Upper lobe of left lung (tissue), 6 donors: ENCODE data around the gene PON3. TPM values are rescaled to one million over a fixed set of nuclear protein-coding genes. Genes with fewer than 3 reads are reported as not detected.

Experiments used
- ATAC-seq, 2 donors: fragments of 200-7000 bp; cut with Tn5 transposase; one replicate each; pipeline ENCODE4 v1.9.1; 2022; ENCODE audit warnings: mild to moderate bottlenecking in 2 of 2, moderate library complexity in 2 of 2; ENCODE audit not compliant: low FRiP score in 2 of 2
- DNase-seq, 2 donors: peaks; one replicate each; pipeline ENCODE4 v3.0.0-alpha.2; 2019 to 2020
- H3K27ac ChIP-seq, 4 donors: fragments of 200-600 bp; sonication (generic); one replicate each; pipeline ENCODE4 v1.5.1; 2016 to 2019
- H3K27me3 ChIP-seq, 4 donors: fragments of 200-600 bp; sonication (generic); one replicate each; pipeline ENCODE4 v1.5.1; 2017 to 2019
- H3K36me3 ChIP-seq, 4 donors: fragments of 200-600 bp; sonication (generic); one replicate each; pipeline ENCODE4 v1.5.1; 2016 to 2019
- H3K4me1 ChIP-seq, 4 donors: fragments of 200-600 bp; sonication (generic); one replicate each; pipeline ENCODE4 v1.5.1; 2018 to 2019
- H3K4me3 ChIP-seq, 4 donors: fragments of 200-600 bp; sonication (generic); one replicate each; pipeline ENCODE4 v1.5.1; 2017 to 2019; ENCODE audit warnings: mild to moderate bottlenecking in 2 of 4, moderate library complexity in 1 of 4
- H3K9me3 ChIP-seq, 4 donors: fragments of 200-600 bp; sonication (generic); one replicate each; pipeline ENCODE4 v1.5.1; 2018 to 2019
- EP300 ChIP-seq, 4 donors: sonication (generic); formaldehyde crosslinking; IDR thresholded peaks; one replicate each; pipeline ENCODE4 v1.5.1; 2017; ENCODE audit warnings: antibody characterized with exemption in 4 of 4, control low read depth in 2 of 4
- POLR2A ChIP-seq, 4 donors: fragments of 450-650 bp; IDR thresholded peaks; one replicate each; pipeline ENCODE4 v1.5.1; 2016 to 2017; ENCODE audit warnings: antibody characterized with exemption in 4 of 4, mild to moderate bottlenecking in 2 of 4
- POLR2AphosphoS5 ChIP-seq, 2 donors: sonication (generic); formaldehyde crosslinking; IDR thresholded peaks; one replicate each; pipeline ENCODE4 v1.5.1; 2017; ENCODE audit warnings: antibody characterized with exemption in 2 of 2
- WGBS, 2 donors: methylation state at CpG; one replicate each; pipeline ENCODE4 v1.1.5; 2017 to 2018; 5-methylcytosine and 5-hydroxymethylcytosine counted together
- total RNA-seq, 6 donors: library from RNA; depleted of rRNA in 4 of 6; stranded (reverse); fragments of >200 nt in 4 of 6; gene quantifications; one replicate each; pipeline versions ENCODE4 v1.1.0 to v1.2.1, GENCODE V29; 2016 to 2021
- TF ChIP-seq, protein P1 (sequence below), 6 experiments: fragments of 450-650 bp in 4 of 6; fragments of 200-600 bp in 2 of 6; sonication (generic) in 2 of 6; IDR thresholded peaks; one replicate each; pipeline ENCODE4 v1.5.1; 2016 to 2019; ENCODE audit warnings: antibody characterized with exemption in 6 of 6
- donor health status: DM: no; HTN: no; CAD: no; lungs with moderate emphysema.
- donor health status: DM: no; HTN: yes; CAD: no; lungs with severe emphysema.

Gene PON3
- total RNA-seq, 6 donors from 2014 or later, result 10.4 to 67.2 (median 23.2) TPM

DNA sequence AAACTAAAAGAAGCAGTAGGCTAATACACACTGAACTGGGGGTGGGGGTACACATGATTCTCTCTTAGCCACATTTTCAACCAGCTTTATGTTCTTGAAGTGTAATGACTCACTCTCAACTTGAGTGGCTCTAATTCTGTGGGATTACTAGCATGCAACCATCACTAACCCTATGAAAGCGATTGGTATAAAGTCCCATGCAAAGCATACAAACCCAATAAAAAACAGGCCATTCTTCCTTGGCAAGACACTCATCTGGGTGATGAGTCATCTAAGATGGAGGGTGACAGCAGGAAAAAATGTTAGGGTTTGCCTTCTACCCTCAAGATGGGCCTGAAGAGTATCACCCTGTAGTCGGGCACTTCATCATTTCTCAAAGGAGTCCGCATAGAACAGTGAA, 14.9 kb upstream of the PON3 start:
- DNase-seq, result no peak
- Histone ChIP-seq H3K27me3 (no peaks in the 10 kb centered on the region), H3K27ac (no peak overlapping the region), H3K4me3 (no peak overlapping the region), H3K4me1 (no peaks in the 10 kb centered on the region), H3K9me3 (no peaks in the 10 kb centered on the region), H3K36me3 (peaks cover 8 to 93% (median 19%) of the 10 kb centered on the region in 4 donors)
- 95 to 96% methylated on average over 3 of the region's 3 CpGs for WGBS, 2 donors
- no peak for ATAC-seq
- TF ChIP-seq EP300 (IDR thresholded peaks at IDR 0.05) (no peak), POLR2AphosphoS5 (IDR thresholded peaks at IDR 0.05) (no peak), POLR2A (IDR thresholded peaks at IDR 0.05) (no peak)
- TF ChIP-seq, protein P1, sequence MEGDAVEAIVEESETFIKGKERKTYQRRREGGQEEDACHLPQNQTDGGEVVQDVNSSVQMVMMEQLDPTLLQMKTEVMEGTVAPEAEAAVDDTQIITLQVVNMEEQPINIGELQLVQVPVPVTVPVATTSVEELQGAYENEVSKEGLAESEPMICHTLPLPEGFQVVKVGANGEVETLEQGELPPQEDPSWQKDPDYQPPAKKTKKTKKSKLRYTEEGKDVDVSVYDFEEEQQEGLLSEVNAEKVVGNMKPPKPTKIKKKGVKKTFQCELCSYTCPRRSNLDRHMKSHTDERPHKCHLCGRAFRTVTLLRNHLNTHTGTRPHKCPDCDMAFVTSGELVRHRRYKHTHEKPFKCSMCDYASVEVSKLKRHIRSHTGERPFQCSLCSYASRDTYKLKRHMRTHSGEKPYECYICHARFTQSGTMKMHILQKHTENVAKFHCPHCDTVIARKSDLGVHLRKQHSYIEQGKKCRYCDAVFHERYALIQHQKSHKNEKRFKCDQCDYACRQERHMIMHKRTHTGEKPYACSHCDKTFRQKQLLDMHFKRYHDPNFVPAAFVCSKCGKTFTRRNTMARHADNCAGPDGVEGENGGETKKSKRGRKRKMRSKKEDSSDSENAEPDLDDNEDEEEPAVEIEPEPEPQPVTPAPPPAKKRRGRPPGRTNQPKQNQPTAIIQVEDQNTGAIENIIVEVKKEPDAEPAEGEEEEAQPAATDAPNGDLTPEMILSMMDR (IDR thresholded peaks at IDR 0.05), result no peak

GRCh38 chr7:95407751-95408150, 11.6 kb upstream of the PON3 start:
- 75 to 83% methylated on average over 2 of the region's 2 CpGs for WGBS, 2 donors
- Histone ChIP-seq H3K4me3 (no peak overlapping the region), H3K9me3 (no peaks in the 10 kb centered on the region), H3K27ac (no peak overlapping the region), H3K27me3 (no peaks in the 10 kb centered on the region), H3K4me1 (peaks cover 0 to 14% (median 0%) of the 10 kb centered on the region in 4 donors), H3K36me3 (peaks cover 8 to 92% (median 25%) of the 10 kb centered on the region in 4 donors)
- TF ChIP-seq EP300 (IDR thresholded peaks at IDR 0.05), result no peak
- DNase-seq (no peak), ATAC-seq (no peak)

- Histone ChIP-seq H3K27me3 (no peaks in the 10 kb centered on the region), H3K4me1 (peaks cover 0 to 14% (median 0%) of the 10 kb centered on the region in 4 donors), H3K9me3 (no peaks in the 10 kb centered on the region), H3K4me3 (no peak overlapping the region), H3K27ac (no peak overlapping the region), H3K36me3 (peaks cover 6 to 73% (median 20%) of the 10 kb centered on the region in 4 donors)
- TF ChIP-seq POLR2A (IDR thresholded peaks at IDR 0.05) (no peak), POLR2AphosphoS5 (IDR thresholded peaks at IDR 0.05) (no peak), EP300 (IDR thresholded peaks at IDR 0.05) (no peak)
- TF ChIP-seq, protein P1 (IDR thresholded peaks at IDR 0.05), result no peak
- WGBS, 2 donors, result 91 to 95% methylated on average over 6 of the region's 6 CpGs
- no peak for DNase-seq
- no peak for ATAC-seq
These were observed 9.6 kb upstream of the PON3 start for GRCh38 chr7:95405800-95406199.

GRCh38 chr7:95405208-95405607, 9.0 kb upstream of the PON3 start:
- WGBS, 2 donors, result 96 to 97% methylated on average over 3 of the region's 3 CpGs
- Histone ChIP-seq H3K27ac (peak overlapping the region in 1 of 4 donors; percentile 59), H3K4me3 (no peak overlapping the region), H3K9me3 (no peaks in the 10 kb centered on the region), H3K36me3 (peaks cover 6 to 67% (median 18%) of the 10 kb centered on the region in 4 donors), H3K27me3 (no peaks in the 10 kb centered on the region), H3K4me1 (peaks cover 0 to 14% (median 0%) of the 10 kb centered on the region in 4 donors)
- DNase-seq (no peak), ATAC-seq (no peak)
- TF ChIP-seq POLR2A (IDR thresholded peaks at IDR 0.05) (no peak), POLR2AphosphoS5 (IDR thresholded peaks at IDR 0.05) (no peak)
- TF ChIP-seq, protein P1 (IDR thresholded peaks at IDR 0.05), result no peak

DNA sequence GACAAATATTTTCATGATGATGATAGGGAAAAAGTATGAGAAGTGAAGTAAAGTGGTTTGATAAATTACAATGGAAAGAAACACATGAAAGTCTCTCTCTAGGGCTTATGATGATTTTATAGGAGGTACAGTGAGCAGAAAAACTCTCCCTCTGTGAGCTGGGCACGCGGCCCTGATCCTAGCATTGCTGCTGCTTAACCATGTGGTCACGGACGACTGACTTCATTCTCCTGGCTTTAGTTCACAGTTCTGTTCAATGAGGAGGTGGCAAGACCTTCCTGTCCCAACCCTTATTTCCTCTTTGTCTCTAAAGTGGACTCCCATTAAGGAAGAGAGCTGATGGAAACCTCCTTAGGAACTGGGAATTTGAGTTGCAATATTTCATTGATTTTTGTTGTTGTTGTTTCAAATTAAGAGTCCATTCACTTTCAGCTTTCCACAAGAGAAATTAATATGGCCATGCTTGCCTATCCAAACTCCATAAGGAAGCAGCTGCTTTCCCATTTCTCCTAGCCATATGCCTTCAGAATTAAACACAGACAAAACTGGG, 8.2 kb upstream of the PON3 start:
- peaks cover 4 to 59% (median 14%) of the 10 kb centered on the region in 4 donors for H3K36me3 ChIP-seq
- no peak overlapping the region for H3K4me3 ChIP-seq
- ATAC-seq (peak in 1 of 2 donors; percentile 42), DNase-seq (no peak)
- TF ChIP-seq POLR2AphosphoS5 (IDR thresholded peaks at IDR 0.05) (no peak), EP300 (IDR thresholded peaks at IDR 0.05) (no peak), POLR2A (IDR thresholded peaks at IDR 0.05) (no peak)
- TF ChIP-seq, protein P1 (IDR thresholded peaks at IDR 0.05), result no peak
- WGBS, 2 donors, result 50 to 57% methylated on average over 4 of the region's 4 CpGs
- H3K27me3 ChIP-seq, result no peaks in the 10 kb centered on the region
- peak overlapping the region in 2 of 4 donors; percentile 5 to 59 for H3K27ac ChIP-seq
- no peaks in the 10 kb centered on the region for H3K9me3 ChIP-seq
- peaks cover 0 to 14% (median 0%) of the 10 kb centered on the region in 4 donors for H3K4me1 ChIP-seq
